H9 (cell line): ENCODE results near the gene TAGLN2. TPM values are rescaled to one million over a fixed set of nuclear protein-coding genes. Genes with fewer than 3 reads are reported as not detected.
A peak's percentile ranks its signal among the peaks of the same experiment; 100 is the strongest.

ENCODE experiments used
- DNase-seq: peaks from one replicate; pipeline ENCODE4 v3.0.0-alpha.2; 2017
- H2AFZ ChIP-seq: one replicate; pipeline ENCODE4 v1.6.1; 2013; ENCODE audit warnings: mild to moderate bottlenecking, low read length, control low read depth, moderate library complexity
- H2AK5ac ChIP-seq: 2 replicates; pipeline ENCODE4 v1.6.1; 2013; ENCODE audit warnings: low read length, control low read depth, mixed read lengths; ENCODE audit not compliant: insufficient read length
- H2BK120ac ChIP-seq: one replicate; pipeline ENCODE4 v1.6.1; 2013; ENCODE audit warnings: low read depth, mild to moderate bottlenecking, low read length, control low read depth, inconsistent platforms; ENCODE audit not compliant: poor library complexity, severe bottlenecking
- H2BK12ac ChIP-seq: 2 replicates; pipeline ENCODE4 v1.6.1; 2013; ENCODE audit warnings: low read length, control low read depth, mixed read lengths, low read depth; ENCODE audit not compliant: insufficient read length
- H2BK15ac ChIP-seq: 2 replicates; pipeline ENCODE4 v1.6.1; 2013; ENCODE audit warnings: low read depth, low read length, control low read depth
- H2BK20ac ChIP-seq: one replicate; pipeline ENCODE4 v1.6.1; 2013; ENCODE audit warnings: low read depth, mild to moderate bottlenecking, low read length, control low read depth, inconsistent platforms; ENCODE audit not compliant: poor library complexity, severe bottlenecking
- H2BK5ac ChIP-seq: 2 replicates; pipeline ENCODE4 v1.6.1; 2013; ENCODE audit warnings: low read length, control low read depth, mixed read lengths; ENCODE audit not compliant: insufficient read length
- H3K14ac ChIP-seq: 2 replicates; pipeline ENCODE4 v1.6.1; 2013; ENCODE audit warnings: low read length, control low read depth; ENCODE audit not compliant: insufficient read depth
- H3K18ac ChIP-seq: 2 replicates; pipeline ENCODE4 v1.6.1; 2013; ENCODE audit warnings: low read depth, mild to moderate bottlenecking, mixed read lengths, low read length, control low read depth; ENCODE audit not compliant: insufficient read length
- H3K23ac ChIP-seq: 2 replicates; pipeline ENCODE4 v1.6.1; 2013; ENCODE audit warnings: low read length, control low read depth, mixed read lengths, low read depth; ENCODE audit not compliant: insufficient read length
- H3K23me2 ChIP-seq: 2 replicates; pipeline ENCODE4 v1.6.1; 2013; ENCODE audit warnings: low read depth, mild to moderate bottlenecking, mixed read lengths, low read length, control low read depth; ENCODE audit not compliant: insufficient read length, poor library complexity, severe bottlenecking
- H3K27ac ChIP-seq: 2 replicates; pipeline ENCODE4 v1.5.1; 2013; ENCODE audit warnings: low read length, control low read depth, mixed read lengths, low read depth; ENCODE audit not compliant: insufficient read length
- H3K27me3 ChIP-seq: 2 replicates; pipeline ENCODE4 v1.6.1; 2013; ENCODE audit warnings: low read length, control low read depth, inconsistent platforms; ENCODE audit not compliant: insufficient read depth
- H3K4ac ChIP-seq: 2 replicates; pipeline ENCODE4 v1.6.1; 2013; ENCODE audit warnings: low read depth, mild to moderate bottlenecking, control low read depth, inconsistent platforms, low read length, moderate library complexity
- H3K4me1 ChIP-seq: 2 replicates; pipeline ENCODE4 v1.6.1; 2013; ENCODE audit warnings: low read length, control low read depth, inconsistent platforms; ENCODE audit not compliant: insufficient read depth
- H3K4me2 ChIP-seq: 2 replicates; pipeline ENCODE4 v1.6.1; 2013; ENCODE audit warnings: low read length, control low read depth, mixed read lengths; ENCODE audit not compliant: insufficient read length, insufficient read depth
- H3K56ac ChIP-seq: 2 replicates; pipeline ENCODE4 v1.6.1; 2013; ENCODE audit warnings: low read depth, mild to moderate bottlenecking, mixed read lengths, low read length, control low read depth; ENCODE audit not compliant: insufficient read length
- H3K79me1 ChIP-seq: 2 replicates; pipeline ENCODE4 v1.6.1; 2013; ENCODE audit warnings: low read depth, mild to moderate bottlenecking, moderate library complexity, low read length, control low read depth, inconsistent platforms; ENCODE audit not compliant: insufficient read depth, poor library complexity, severe bottlenecking
- H3K79me2 ChIP-seq: 2 replicates; pipeline ENCODE4 v1.6.1; 2013; ENCODE audit warnings: low read length, control low read depth, inconsistent platforms; ENCODE audit not compliant: insufficient read depth
- H3K9ac ChIP-seq: 2 replicates; pipeline ENCODE4 v1.6.1; 2013; ENCODE audit warnings: low read length, control low read depth, mixed read lengths; ENCODE audit not compliant: insufficient read length; ENCODE audit errors: extremely low read depth
- H3K9me3 ChIP-seq: one replicate; pipeline ENCODE4 v1.6.1; 2013; ENCODE audit warnings: low read depth, low read length, inconsistent platforms; ENCODE audit not compliant: control insufficient read depth
- H3T11ph ChIP-seq: one replicate; pipeline ENCODE4 v1.6.1; 2013; ENCODE audit warnings: mild to moderate bottlenecking, low read length, control low read depth, inconsistent platforms
- H4K20me1 ChIP-seq: one replicate; pipeline ENCODE4 v1.6.1; 2013; ENCODE audit not compliant: control insufficient read depth, insufficient read length, insufficient read depth
- H4K5ac ChIP-seq: 2 replicates; pipeline ENCODE4 v1.6.1; 2013; ENCODE audit warnings: low read depth, mild to moderate bottlenecking, mixed read lengths, low read length, control low read depth; ENCODE audit not compliant: insufficient read length
- H4K8ac ChIP-seq: replicated peaks from 2 replicates; pipeline ENCODE4 v1.6.1; 2013; ENCODE audit warnings: low read length, control low read depth, mixed read lengths, low read depth; ENCODE audit not compliant: insufficient read length
- H4K91ac ChIP-seq: 2 replicates; pipeline ENCODE4 v1.6.1; 2013; ENCODE audit warnings: low read depth, mild to moderate bottlenecking, moderate library complexity, mixed read lengths, low read length, control low read depth; ENCODE audit not compliant: insufficient read length
- H3K27ac Mint-ChIP-seq, 3 experiments: 2 replicates in 2 of 3; 3 replicates in 1 of 3; pipeline ENCODE4 v1.8.0; 2020 to 2021; ENCODE audit warnings: mixed read lengths in 3 of 3, mild to moderate bottlenecking in 1 of 3, moderate library complexity in 1 of 3
- H3K27me3 Mint-ChIP-seq: 2 replicates; pipeline ENCODE4 v1.8.0; 2021; ENCODE audit warnings: low read depth, mild to moderate bottlenecking, moderate library complexity, mixed read lengths
- H3K36me3 Mint-ChIP-seq, 3 experiments: 2 replicates in 2 of 3; 3 replicates in 1 of 3; pipeline ENCODE4 v1.8.0; 2020 to 2021; ENCODE audit warnings: low read depth in 3 of 3, mixed read lengths in 3 of 3; ENCODE audit not compliant: insufficient read depth in 1 of 3
- H3K4me1 Mint-ChIP-seq, 2 experiments: 2 replicates each; pipeline ENCODE4 v1.8.0; 2020; ENCODE audit warnings: mixed read lengths in 2 of 2
- H3K4me3 Mint-ChIP-seq, 2 experiments: 2 replicates in 1 of 2; 3 replicates in 1 of 2; pipeline ENCODE4 v1.8.0; 2020 to 2021; ENCODE audit warnings: mild to moderate bottlenecking in 2 of 2, mixed read lengths in 2 of 2, moderate library complexity in 1 of 2
- H3K9me3 Mint-ChIP-seq, 2 experiments: 2 replicates in 1 of 2; 3 replicates in 1 of 2; pipeline ENCODE4 v1.8.0; 2020; ENCODE audit warnings: mild to moderate bottlenecking in 2 of 2, mixed read lengths in 2 of 2, moderate library complexity in 1 of 2
- CTCF ChIP-seq: fragments of 200-600 bp; sonication (generic); conservative IDR thresholded peaks from 3 replicates; pipeline ENCODE4 v1.8.0; 2021; ENCODE audit warnings: antibody characterized with exemption, mild to moderate bottlenecking
- WGBS: extraction: QIAGEN DNeasy Blood & Tissue Kit; methylation state at CpG from one replicate; pipeline ENCODE4 v1.1.7; 2013; ENCODE audit warnings: missing lambda C conversion rate, low lambda C conversion rate, mixed read lengths; ENCODE audit not compliant: insufficient read length; ENCODE audit errors: extremely low coverage; 5-methylcytosine and 5-hydroxymethylcytosine counted together
- total RNA-seq: library from RNA; stranded (reverse); gene quantifications from 2 replicates; pipeline ENCODE4 v1.2.1, GENCODE V29; 2021

Gene TAGLN2
- total RNA-seq, 1 experiment from 2014 or later, result 76.7 TPM

GRCh38 chr1:159884296-159884695, 41.0 kb downstream of the TAGLN2 start:
- H3K36me3 Mint-ChIP-seq, result no peaks in the 10 kb centered on the region
- no peaks in the 10 kb centered on the region for H3K23me2 ChIP-seq
- H2BK120ac ChIP-seq, result no peak overlapping the region
- TF ChIP-seq CTCF, result no peak
- no peak overlapping the region for H2BK20ac ChIP-seq
- no peaks in the 10 kb centered on the region for H3K79me1 ChIP-seq
- no peak overlapping the region for H3K4me2 ChIP-seq
- H3K79me2 ChIP-seq, result no peaks in the 10 kb centered on the region
- H4K8ac ChIP-seq, result no peak overlapping the region
- no peaks in the 10 kb centered on the region for H3K9me3 Mint-ChIP-seq
- H3K4me1 ChIP-seq, result no peaks in the 10 kb centered on the region
- no peak overlapping the region for H2BK5ac ChIP-seq
- H2AK5ac ChIP-seq, result no peak overlapping the region
- no peak overlapping the region for H3K18ac ChIP-seq
- no CpG with 5 or more reads among the region's 8 CpGs for WGBS
- H3K23ac ChIP-seq, result no peak overlapping the region
- no peak overlapping the region for H3K27ac ChIP-seq
- DNase-seq, result no peak
- H2BK12ac ChIP-seq, result no peak overlapping the region
- peak overlapping the region in 1 of 3 experiments; percentile 2; a peak in 1 of 7 replicates for H3K27ac Mint-ChIP-seq
- H3K27me3 ChIP-seq, result no peaks in the 10 kb centered on the region
- no peak overlapping the region for H3K9ac ChIP-seq
- no peaks in the 10 kb centered on the region for H4K20me1 ChIP-seq
- H4K91ac ChIP-seq, result no peak overlapping the region
- H3K14ac ChIP-seq, result no peak overlapping the region
- H2AFZ ChIP-seq, result no peak overlapping the region
- no peak overlapping the region for H3K4ac ChIP-seq
- no peak overlapping the region for H2BK15ac ChIP-seq
- H3K56ac ChIP-seq, result no peak overlapping the region
- no peak overlapping the region for H4K5ac ChIP-seq
- no peak overlapping the region for H3T11ph ChIP-seq
- H3K4me1 Mint-ChIP-seq, result no peaks in the 10 kb centered on the region
- no peak overlapping the region for H3K4me3 Mint-ChIP-seq
- no peaks in the 10 kb centered on the region; the same call in 1 of the 2 replicates for H3K27me3 Mint-ChIP-seq
- H3K9me3 ChIP-seq, result no peaks in the 10 kb centered on the region
